ENCODE measurements around the gene CAP1. TPM values are rescaled to one million over a fixed set of nuclear protein-coding genes. Genes with fewer than 3 reads are reported as not detected.

CAP1 gene
- total and polyA plus RNA-seq, 9 of the 15 experiments (the other 6 are each of a cell fraction or from before 2014, with no cell fraction given) = 230 to 658 (median 281) TPM

DNA sequence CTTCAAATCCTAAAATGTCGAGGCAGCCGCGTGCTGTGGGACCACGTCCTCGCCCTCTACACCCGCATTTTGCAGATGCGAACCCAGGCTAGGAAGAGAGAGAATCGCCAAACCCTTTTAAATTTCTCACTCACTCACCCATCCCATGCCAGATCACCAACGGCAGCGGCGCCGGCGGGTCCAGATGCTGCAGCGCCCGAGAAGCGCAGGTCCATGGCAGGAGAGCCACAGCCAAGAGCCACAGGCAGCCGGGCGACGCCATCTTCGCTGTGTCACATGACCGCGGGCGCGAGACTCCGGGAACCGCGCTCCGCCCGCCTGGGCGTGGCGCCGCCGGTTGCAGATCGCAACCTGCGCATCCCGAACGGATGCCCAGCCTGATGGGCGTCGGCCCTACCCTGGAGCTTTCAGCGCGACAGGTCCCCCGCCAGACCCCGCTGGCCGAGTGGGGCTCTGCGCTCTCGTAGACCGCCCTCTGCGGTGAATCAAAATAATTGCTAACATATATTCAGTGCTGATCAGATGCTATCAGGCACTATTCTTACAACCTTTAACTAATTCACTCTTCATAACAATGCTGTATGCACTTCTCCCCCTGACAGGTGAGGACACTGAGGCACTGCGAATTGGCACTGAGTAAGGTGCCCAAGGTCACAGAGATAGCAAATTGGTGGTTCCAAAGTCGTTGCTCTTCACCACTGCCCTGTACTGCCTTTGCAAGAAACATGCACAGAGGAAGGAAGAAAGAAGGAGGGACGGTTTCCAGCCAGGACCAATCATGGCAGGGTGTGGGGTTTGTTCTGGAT, 56.7 kb downstream of the CAP1 start, which contains the start of gene PPT1 (continued):
- TF ChIP-seq, protein P1, sequence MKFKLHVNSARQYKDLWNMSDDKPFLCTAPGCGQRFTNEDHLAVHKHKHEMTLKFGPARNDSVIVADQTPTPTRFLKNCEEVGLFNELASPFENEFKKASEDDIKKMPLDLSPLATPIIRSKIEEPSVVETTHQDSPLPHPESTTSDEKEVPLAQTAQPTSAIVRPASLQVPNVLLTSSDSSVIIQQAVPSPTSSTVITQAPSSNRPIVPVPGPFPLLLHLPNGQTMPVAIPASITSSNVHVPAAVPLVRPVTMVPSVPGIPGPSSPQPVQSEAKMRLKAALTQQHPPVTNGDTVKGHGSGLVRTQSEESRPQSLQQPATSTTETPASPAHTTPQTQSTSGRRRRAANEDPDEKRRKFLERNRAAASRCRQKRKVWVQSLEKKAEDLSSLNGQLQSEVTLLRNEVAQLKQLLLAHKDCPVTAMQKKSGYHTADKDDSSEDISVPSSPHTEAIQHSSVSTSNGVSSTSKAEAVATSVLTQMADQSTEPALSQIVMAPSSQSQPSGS (CRISPR knock-in tag; IDR thresholded peaks at IDR 0.05) = peak; percentile 76; the same call in 1 of the 2 replicates
- TF ChIP-seq NFE2 (IDR thresholded peaks at IDR 0.05; ENCODE audit: low read depth) (no peak), ZNF76 (CRISPR knock-in tag; IDR thresholded peaks at IDR 0.05; ENCODE audit: borderline replicate concordance) (peak; percentile 68; the same call in 1 of the 2 replicates), CXXC5 (CRISPR knock-in tag; IDR thresholded peaks at IDR 0.05) (peak; percentile 97), ZFX (CRISPR knock-in tag; IDR thresholded peaks at IDR 0.05) (peak; percentile 21; the same call in 1 of the 2 replicates), PYGO2 (tag; IDR thresholded peaks at IDR 0.05) (no peak), WHSC1 (IDR thresholded peaks at IDR 0.05; ENCODE audit: low read length) (no peak), RREB1 (CRISPR knock-in tag; IDR thresholded peaks at IDR 0.05) (peak; percentile 96; the same call in 1 of the 2 replicates), ZBTB12 (CRISPR knock-in tag; IDR thresholded peaks at IDR 0.05) (0 out of 2 replicates have a peak, but pooled peaks have one; percentile 41), ZFP36 (IDR thresholded peaks at IDR 0.05; ENCODE audit: low read depth, low read length, partially characterized antibody) (peak; percentile 14), ETS1 (conservative IDR thresholded peaks at IDR 0.05; ENCODE audit: control insufficient read depth, low read depth, low read length) (peak; percentile 85; the same call in 1 of the 2 replicates), NFRKB (IDR thresholded peaks at IDR 0.05; ENCODE audit: low read depth) (peak; percentile 81), SAP30 (IDR thresholded peaks at IDR 0.05; ENCODE audit: borderline replicate concordance, insufficient read depth, low read depth, low read length, poor library complexity, severe bottlenecking) (peak; percentile 95)
- TF ChIP-seq, protein P2, sequence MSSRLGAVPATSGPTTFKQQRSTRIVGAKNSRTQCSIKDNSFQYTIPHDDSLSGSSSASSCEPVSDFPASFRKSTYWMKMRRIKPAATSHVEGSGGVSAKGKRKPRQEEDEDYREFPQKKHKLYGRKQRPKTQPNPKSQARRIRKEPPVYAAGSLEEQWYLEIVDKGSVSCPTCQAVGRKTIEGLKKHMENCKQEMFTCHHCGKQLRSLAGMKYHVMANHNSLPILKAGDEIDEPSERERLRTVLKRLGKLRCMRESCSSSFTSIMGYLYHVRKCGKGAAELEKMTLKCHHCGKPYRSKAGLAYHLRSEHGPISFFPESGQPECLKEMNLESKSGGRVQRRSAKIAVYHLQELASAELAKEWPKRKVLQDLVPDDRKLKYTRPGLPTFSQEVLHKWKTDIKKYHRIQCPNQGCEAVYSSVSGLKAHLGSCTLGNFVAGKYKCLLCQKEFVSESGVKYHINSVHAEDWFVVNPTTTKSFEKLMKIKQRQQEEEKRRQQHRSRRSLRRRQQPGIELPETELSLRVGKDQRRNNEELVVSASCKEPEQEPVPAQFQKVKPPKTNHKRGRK (tag; IDR thresholded peaks at IDR 0.05) = no peak
